Kidney epithelial cell (primary cell): Measurements from ENCODE around the gene EPS8L2. TPM values are rescaled to one million over a fixed set of nuclear protein-coding genes. Genes with fewer than 3 reads are reported as not detected.

Experiments used
- DNase-seq: peaks from one replicate; pipeline ENCODE4 v3.0.0-alpha.2; 2010; ENCODE audit warnings: low read depth
- H3K27me3 ChIP-seq: 2 replicates; pipeline ENCODE4 v1.6.0; 2011; ENCODE audit warnings: low read length; ENCODE audit not compliant: control insufficient read depth, insufficient read depth
- H3K36me3 ChIP-seq: 2 replicates; pipeline ENCODE4 v1.5.1; 2011; ENCODE audit warnings: low read length; ENCODE audit not compliant: control insufficient read depth, insufficient read depth
- H3K4me3 ChIP-seq: 2 replicates; pipeline ENCODE4 v1.5.1; 2011; ENCODE audit warnings: low read depth, mild to moderate bottlenecking, control low read depth, low read length
- total RNA-seq: library from RNA; depleted of rRNA; stranded (reverse); fragments of >200 nt; gene quantifications from 2 replicates; pipeline ENCODE4 v1.2.3, GENCODE V29; 2015
- TF ChIP-seq, protein P1 (sequence below): IDR thresholded peaks from 2 replicates; pipeline ENCODE4 v1.5.1; 2011; ENCODE audit warnings: mild to moderate bottlenecking, moderate library complexity, low read length, control low read depth, inconsistent platforms; ENCODE audit not compliant: insufficient read depth, poor library complexity, severe bottlenecking

Gene EPS8L2
- total RNA-seq, 1 donor from 2014 or later, result 119 TPM

GRCh38 chr11:703506-703905 lies 2.5 kb upstream of the EPS8L2 start:
- DNase-seq, result no peak
- Histone ChIP-seq H3K36me3 (no peaks in the 10 kb centered on the region), H3K4me3 (no peak overlapping the region), H3K27me3 (no peaks in the 10 kb centered on the region)
- TF ChIP-seq, protein P1, sequence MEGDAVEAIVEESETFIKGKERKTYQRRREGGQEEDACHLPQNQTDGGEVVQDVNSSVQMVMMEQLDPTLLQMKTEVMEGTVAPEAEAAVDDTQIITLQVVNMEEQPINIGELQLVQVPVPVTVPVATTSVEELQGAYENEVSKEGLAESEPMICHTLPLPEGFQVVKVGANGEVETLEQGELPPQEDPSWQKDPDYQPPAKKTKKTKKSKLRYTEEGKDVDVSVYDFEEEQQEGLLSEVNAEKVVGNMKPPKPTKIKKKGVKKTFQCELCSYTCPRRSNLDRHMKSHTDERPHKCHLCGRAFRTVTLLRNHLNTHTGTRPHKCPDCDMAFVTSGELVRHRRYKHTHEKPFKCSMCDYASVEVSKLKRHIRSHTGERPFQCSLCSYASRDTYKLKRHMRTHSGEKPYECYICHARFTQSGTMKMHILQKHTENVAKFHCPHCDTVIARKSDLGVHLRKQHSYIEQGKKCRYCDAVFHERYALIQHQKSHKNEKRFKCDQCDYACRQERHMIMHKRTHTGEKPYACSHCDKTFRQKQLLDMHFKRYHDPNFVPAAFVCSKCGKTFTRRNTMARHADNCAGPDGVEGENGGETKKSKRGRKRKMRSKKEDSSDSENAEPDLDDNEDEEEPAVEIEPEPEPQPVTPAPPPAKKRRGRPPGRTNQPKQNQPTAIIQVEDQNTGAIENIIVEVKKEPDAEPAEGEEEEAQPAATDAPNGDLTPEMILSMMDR, result no peak

DNA sequence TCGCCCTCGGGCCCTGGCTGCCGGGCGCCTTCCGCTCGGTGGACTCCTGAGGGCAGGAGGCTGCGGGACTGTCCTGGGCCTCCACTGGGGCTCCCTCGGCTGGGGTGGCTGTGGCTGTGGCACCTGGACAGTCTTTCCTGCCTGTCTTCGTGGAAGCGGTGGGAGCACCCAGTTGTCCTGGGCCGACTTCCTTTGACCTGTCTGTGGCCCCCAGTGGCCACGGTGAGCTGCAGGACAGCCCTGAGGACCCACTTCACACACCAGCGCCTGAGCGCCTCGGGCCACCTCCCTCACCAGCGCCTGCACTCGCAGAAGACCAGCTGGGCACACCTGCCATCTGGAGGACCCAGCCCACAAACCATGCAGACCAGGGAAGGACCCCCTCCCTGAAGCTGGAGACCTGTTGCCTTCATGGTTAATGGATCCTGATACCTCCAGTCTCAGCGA lies 1.8 kb upstream of the EPS8L2 start:
- Histone ChIP-seq H3K27me3 (no peaks in the 10 kb centered on the region), H3K4me3 (no peak overlapping the region), H3K36me3 (no peaks in the 10 kb centered on the region)
- DNase-seq, result no peak
- TF ChIP-seq, protein P1, result no peak

DNA sequence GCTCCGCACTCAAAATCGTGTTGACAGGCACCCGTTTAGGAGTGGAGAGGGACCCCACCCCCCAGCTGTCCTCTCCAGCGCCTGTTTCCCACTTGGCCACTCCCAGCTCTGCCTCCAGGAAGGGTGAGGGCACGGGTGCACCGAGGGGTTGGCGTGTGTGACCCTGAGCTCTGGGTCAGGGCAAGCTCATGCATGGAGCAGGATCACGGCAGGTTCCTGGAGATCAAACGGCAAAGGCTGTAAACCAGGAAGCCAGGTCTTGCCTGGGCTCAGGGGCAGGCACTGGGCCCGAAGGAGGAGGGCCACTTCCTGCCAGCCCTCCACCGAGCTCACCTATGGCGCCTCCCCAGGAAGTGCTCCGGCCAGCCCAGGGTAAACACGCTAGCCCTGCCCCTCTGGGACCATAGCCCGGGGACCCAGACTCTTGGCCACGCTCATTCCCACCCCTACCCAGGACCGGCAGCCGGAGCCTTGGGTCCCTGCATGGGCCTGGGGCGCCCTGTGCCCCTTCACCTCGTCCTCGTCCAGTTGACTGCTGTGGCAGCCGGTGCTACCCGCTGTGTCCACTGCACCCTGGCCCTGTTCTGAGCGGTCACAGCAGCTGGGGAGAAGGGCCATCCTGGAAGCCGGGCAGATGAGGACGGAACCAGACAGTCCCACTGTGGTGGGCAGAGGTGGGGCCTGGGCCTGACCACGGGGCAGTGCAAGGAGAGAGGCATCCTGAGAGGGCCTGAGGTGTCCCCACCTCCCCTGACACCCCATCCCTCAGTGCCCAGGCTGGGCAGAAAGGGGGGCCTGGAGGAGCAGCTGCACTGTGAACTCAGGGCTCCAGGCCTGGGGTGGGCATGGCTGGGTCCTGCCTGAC lies 1.0 kb upstream of the EPS8L2 start:
- no peaks in the 10 kb centered on the region for H3K36me3 ChIP-seq

DNA sequence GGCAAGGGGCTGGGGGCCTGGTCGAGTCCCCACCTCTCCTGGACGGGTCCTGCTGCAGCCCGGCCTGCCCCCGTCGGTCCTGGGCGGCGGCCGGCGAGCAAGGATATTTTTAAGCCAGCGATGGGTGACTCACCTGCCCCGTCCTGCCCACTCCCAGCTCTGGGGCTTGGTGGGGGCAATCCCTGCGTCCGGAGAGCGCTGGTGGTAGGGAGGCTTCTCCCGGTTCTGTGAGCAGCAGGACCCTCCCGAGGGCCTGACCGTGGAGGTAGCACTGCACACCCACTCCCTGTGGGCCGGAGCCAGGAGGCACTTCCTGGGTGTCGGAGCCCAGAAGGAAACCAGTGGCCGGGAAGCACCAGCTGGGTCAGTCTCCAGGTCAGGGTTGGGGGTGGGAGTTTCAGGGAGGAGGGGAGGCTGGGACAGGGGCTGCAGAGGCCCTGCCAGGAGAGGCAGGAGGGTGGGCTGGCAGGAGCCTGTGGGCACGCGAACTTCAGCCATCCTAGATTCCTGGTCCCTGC lies 467 bp downstream of the EPS8L2 start:
- H3K27me3 ChIP-seq, result no peaks in the 10 kb centered on the region
- H3K4me3 ChIP-seq, result peak overlapping the region; percentile 56
- TF ChIP-seq, protein P1, result no peak
- no peak for DNase-seq
- H3K36me3 ChIP-seq, result no peaks in the 10 kb centered on the region

More for the DNA sequence above, 1.0 kb upstream of the EPS8L2 start:
- Histone ChIP-seq H3K4me3 (peak overlapping the region; percentile 56), H3K27me3 (no peaks in the 10 kb centered on the region)
- DNase-seq, result no peak
- TF ChIP-seq, protein P1, result no peak

GRCh38 chr11:706957-707816 lies 1.2 kb downstream of the EPS8L2 start:
- Histone ChIP-seq H3K4me3 (peak overlapping the region; percentile 56), H3K27me3 (no peaks in the 10 kb centered on the region), H3K36me3 (no peaks in the 10 kb centered on the region)
- TF ChIP-seq, protein P1, result peak; percentile 31
- DNase-seq, result no peak
